GM12801 (cell line): Measurements from ENCODE around the gene CCDC71.

Source experiments
- CTCF ChIP-seq: IDR thresholded peaks from one replicate; pipeline ENCODE4 v1.5.1; 2011; ENCODE audit warnings: control low read depth; ENCODE audit not compliant: insufficient read length; ENCODE audit errors: extremely low read depth

The CCDC71 gene

GRCh38 chr3:49174397-49174985 is 8.4 kb upstream of the CCDC71 start:
- no peak for TF ChIP-seq CTCF

GRCh38 chr3:49173792-49174170 is 7.7 kb upstream of the CCDC71 start:
- no peak for TF ChIP-seq CTCF

GRCh38 chr3:49173116-49173791 is 7.1 kb upstream of the CCDC71 start:
- no peak for TF ChIP-seq CTCF

- TF ChIP-seq CTCF = no peak
Observed at GRCh38 chr3:49172551-49173041, 6.5 kb upstream of the CCDC71 start.

GRCh38 chr3:49171775-49172500 is 5.8 kb upstream of the CCDC71 start:
- TF ChIP-seq CTCF = no peak

- no peak for TF ChIP-seq CTCF
Observed at GRCh38 chr3:49171119-49171774, 5.1 kb upstream of the CCDC71 start, which contains the start of gene KLHDC8B. Gene KLHDC8B (plus strand): TSS chr3:49171598. CDS start chr3:49172770, 1,172 bp downstream.

GRCh38 chr3:49170744-49171118 is 4.6 kb upstream of the CCDC71 start:
- TF ChIP-seq CTCF = no peak
